H1 (cell line): Measurements from ENCODE around the gene CELF4. TPM values are rescaled to one million over a fixed set of nuclear protein-coding genes. Genes with fewer than 3 reads are reported as not detected.

Experiments used
- CTCF ChIA-PET: fragments of 300-600 bp; sonication (Branson Sonifier 250); formaldehyde crosslinking; loops from one replicate; lab custom pipeline; 2021; ENCODE audit not compliant: partially characterized antibody; lab: Charles Lee
- POLR2A ChIA-PET: fragments of 300-600 bp; sonication (Branson Sonifier 250); formaldehyde crosslinking; loops from one replicate; lab custom pipeline; 2021; ENCODE audit warnings: inconsistent platforms; ENCODE audit not compliant: partially characterized antibody; lab: Charles Lee
- DNase-seq, 2 experiments: peaks; one replicate each; pipeline versions ENCODE4 v3.0.0 to v3.0.0-alpha.2; 2010 to 2022; ENCODE audit warnings: low spot score in 2 of 2, low read depth in 1 of 2, mixed read lengths in 1 of 2
- FAIRE-seq: peaks from 2 replicates; lab custom pipeline; 2011; peaks lifted over from hg19 to GRCh38; lab: Jason Lieb, UNC
- H2AFZ ChIP-seq: 2 replicates; pipeline ENCODE4 v1.8.1; 2012; ENCODE audit warnings: low read length, inconsistent platforms
- H2AK5ac ChIP-seq: 2 replicates; pipeline ENCODE4 v1.6.1; 2013; ENCODE audit warnings: low read depth, low read length
- H2BK120ac ChIP-seq: replicated peaks from 2 replicates; pipeline ENCODE3; 2013; ENCODE audit warnings: low read depth, low read length, inconsistent platforms
- H2BK12ac ChIP-seq: 2 replicates; pipeline ENCODE4 v1.6.1; 2013; ENCODE audit warnings: low read depth, low read length
- H2BK15ac ChIP-seq: 2 replicates; pipeline ENCODE4 v1.6.1; 2013; ENCODE audit warnings: low read length
- H2BK20ac ChIP-seq: 2 replicates; pipeline ENCODE4 v1.6.1; 2013; ENCODE audit warnings: low read length
- H2BK5ac ChIP-seq: 2 replicates; pipeline ENCODE4 v1.6.1; 2013; ENCODE audit warnings: low read depth, low read length
- H3K14ac ChIP-seq: 2 replicates; pipeline ENCODE4 v1.6.1; 2013; ENCODE audit warnings: inconsistent platforms; ENCODE audit not compliant: insufficient read length
- H3K18ac ChIP-seq: 2 replicates; pipeline ENCODE4 v1.6.1; 2013; ENCODE audit warnings: low read length; ENCODE audit errors: extremely low read depth
- H3K23ac ChIP-seq: 2 replicates; pipeline ENCODE4 v1.6.1; 2013; ENCODE audit warnings: inconsistent platforms; ENCODE audit not compliant: insufficient read length
- H3K23me2 ChIP-seq: 2 replicates; pipeline ENCODE4 v1.6.1; 2013; ENCODE audit warnings: low read depth, low read length
- H3K27ac ChIP-seq: 2 replicates; pipeline ENCODE4 v1.6.1; 2011; ENCODE audit warnings: low read depth, low read length, inconsistent platforms
- H3K27me3 ChIP-seq, 4 experiments: replicated peaks in 1 of 4; 1 replicate in 1 of 4; 2 replicates in 3 of 4; pipeline versions ENCODE4 v1.6.1 to v1.8.1; 2011 to 2013; ENCODE audit warnings: low read length in 3 of 4, mild to moderate bottlenecking in 3 of 4, inconsistent platforms in 2 of 4, mixed read lengths in 2 of 4, moderate library complexity in 1 of 4; ENCODE audit not compliant: control insufficient read depth in 3 of 4, insufficient read depth in 3 of 4; ENCODE audit errors: extremely low read depth in 1 of 4
- H3K36me3 ChIP-seq, 4 experiments: 2 replicates each; pipeline versions ENCODE4 v1.6.1 to v1.8.1; 2011 to 2013; ENCODE audit warnings: mild to moderate bottlenecking in 4 of 4, low read length in 3 of 4, moderate library complexity in 2 of 4, control low read depth in 1 of 4, inconsistent platforms in 1 of 4; ENCODE audit not compliant: insufficient read depth in 4 of 4, control insufficient read depth in 2 of 4
- H3K4ac ChIP-seq: replicated peaks from 2 replicates; pipeline ENCODE3; 2013; ENCODE audit warnings: low read length, low read depth, mixed read lengths, inconsistent platforms; ENCODE audit not compliant: insufficient read length
- H3K4me1 ChIP-seq, 4 experiments: replicated peaks in 1 of 4; 1 replicate in 1 of 4; 2 replicates in 3 of 4; pipeline versions ENCODE4 v1.6.1 to v1.8.1; 2011 to 2013; ENCODE audit warnings: low read length in 3 of 4, inconsistent platforms in 2 of 4, mixed read lengths in 1 of 4; ENCODE audit not compliant: insufficient read depth in 4 of 4, control insufficient read depth in 3 of 4
- H3K4me2 ChIP-seq, 2 experiments: 2 replicates each; pipeline versions ENCODE4 v1.6.1 to v1.8.1; 2011 to 2013; ENCODE audit warnings: low read depth in 2 of 2, low read length in 2 of 2, control low read depth in 1 of 2, inconsistent platforms in 1 of 2, mild to moderate bottlenecking in 1 of 2; ENCODE audit not compliant: insufficient read depth in 1 of 2
- H3K4me3 ChIP-seq, 4 experiments: fragments of 200-600, 300-600 bp in 1 of 4; sonication (generic), shearing (Covaris generic), sonication (Bioruptor Twin) in 1 of 4; 2 replicates each; pipeline versions ENCODE4 v1.5.1 to v1.8.1; 2011 to 2016; ENCODE audit warnings: low read length in 4 of 4, low read depth in 3 of 4, control low read depth in 2 of 4, inconsistent platforms in 2 of 4, mild to moderate bottlenecking in 2 of 4, mixed read lengths in 1 of 4, moderate library complexity in 1 of 4; ENCODE audit not compliant: insufficient read depth in 2 of 4; ENCODE audit errors: extremely low read depth in 1 of 4
- H3K56ac ChIP-seq: replicated peaks from 2 replicates; pipeline ENCODE3; 2013; ENCODE audit warnings: low read depth, mild to moderate bottlenecking, mixed read lengths, low read length, inconsistent platforms; ENCODE audit not compliant: insufficient read length
- H3K79me1 ChIP-seq: 2 replicates; pipeline ENCODE4 v1.6.1; 2013; ENCODE audit warnings: low read depth, low read length, control low read depth
- H3K79me2 ChIP-seq, 2 experiments: 2 replicates each; pipeline versions ENCODE4 v1.6.1 to v1.8.1; 2012 to 2013; ENCODE audit warnings: low read length in 2 of 2, mild to moderate bottlenecking in 2 of 2, inconsistent platforms in 1 of 2; ENCODE audit not compliant: insufficient read depth in 2 of 2, control insufficient read depth in 1 of 2
- H3K9ac ChIP-seq, 4 experiments: replicated peaks in 1 of 4; 1 replicate in 1 of 4; 2 replicates in 3 of 4; pipeline versions ENCODE4 v1.6.1 to v1.8.1; 2011 to 2013; ENCODE audit warnings: low read depth in 3 of 4, low read length in 3 of 4, control low read depth in 2 of 4, mild to moderate bottlenecking in 2 of 4, moderate library complexity in 2 of 4, inconsistent platforms in 1 of 4; ENCODE audit errors: extremely low read depth in 1 of 4
- H3K9me3 ChIP-seq, 2 experiments: 2 replicates each; pipeline versions ENCODE4 v1.6.1 to v1.8.1; 2012 to 2013; ENCODE audit warnings: mild to moderate bottlenecking in 2 of 2, moderate library complexity in 2 of 2, control low read depth in 1 of 2, inconsistent platforms in 1 of 2, low read depth in 1 of 2, low read length in 1 of 2, mixed read lengths in 1 of 2; ENCODE audit not compliant: insufficient read depth in 2 of 2
- H4K20me1 ChIP-seq, 2 experiments: replicated peaks in 1 of 2; 2 replicates each; pipeline versions ENCODE3 to v1.8.1; 2011 to 2013; ENCODE audit warnings: inconsistent platforms in 2 of 2, low read length in 2 of 2, mild to moderate bottlenecking in 1 of 2; ENCODE audit not compliant: insufficient read depth in 2 of 2, control insufficient read depth in 1 of 2
- H4K5ac ChIP-seq: 2 replicates; pipeline ENCODE4 v1.6.1; 2013; ENCODE audit warnings: low read length, low read depth, mixed read lengths, inconsistent platforms; ENCODE audit not compliant: insufficient read length
- H4K8ac ChIP-seq: 2 replicates; pipeline ENCODE4 v1.8.0; 2013; ENCODE audit warnings: mild to moderate bottlenecking, moderate library complexity, low read length, inconsistent platforms; ENCODE audit not compliant: insufficient read depth; ENCODE audit errors: extremely low read depth
- H4K91ac ChIP-seq: replicated peaks from 2 replicates; pipeline ENCODE3; 2013; ENCODE audit warnings: low read length, mixed read lengths, inconsistent platforms; ENCODE audit not compliant: insufficient read length
- CBX5 ChIP-seq: fragments of 300-800, 300-1000 bp; sonication (generic); IDR thresholded peaks from 2 replicates; pipeline ENCODE4 v1.7.1; 2016; ENCODE audit warnings: antibody characterized with exemption, low read length, low read depth
- CHD1 ChIP-seq: IDR thresholded peaks from 2 replicates; pipeline ENCODE4 v1.6.1; 2012; ENCODE audit warnings: low read depth, low read length, improper control_type of control experiment
- CTCF ChIP-seq, 3 experiments: IDR thresholded peaks; 1 replicate in 2 of 3; 2 replicates in 1 of 3; pipeline versions ENCODE4 v1.5.1 to v1.6.1; 2011; ENCODE audit warnings: low read length in 3 of 3, mild to moderate bottlenecking in 3 of 3, inconsistent platforms in 2 of 3, low read depth in 1 of 3, moderate library complexity in 1 of 3; ENCODE audit not compliant: insufficient read depth in 1 of 3; ENCODE audit errors: control extremely low read depth in 1 of 3
- FOSL1 ChIP-seq: IDR thresholded peaks from 2 replicates; pipeline ENCODE4 v1.6.1; 2011; ENCODE audit warnings: mild to moderate bottlenecking, low read depth, low read length, moderate library complexity; ENCODE audit not compliant: insufficient read depth
- POU5F1 ChIP-seq: IDR thresholded peaks from 2 replicates; pipeline ENCODE4 v1.6.1; 2011; ENCODE audit warnings: low read depth, mild to moderate bottlenecking, low read length, moderate library complexity
- RFX5 ChIP-seq: IDR thresholded peaks from 2 replicates; pipeline ENCODE4 v1.6.1; 2011; ENCODE audit warnings: low read depth, low read length, improper control_type of control experiment, borderline replicate concordance
- SIRT6 ChIP-seq: IDR thresholded peaks from one replicate; pipeline ENCODE4 v1.7.1; 2012; ENCODE audit warnings: low read length, inconsistent platforms
- SRF ChIP-seq: IDR thresholded peaks from 2 replicates; pipeline ENCODE4 v1.6.1; 2011; ENCODE audit warnings: mild to moderate bottlenecking, low read depth, low read length, moderate library complexity
- TAF7 ChIP-seq: optimal IDR thresholded peaks from 2 replicates; pipeline ENCODE3; 2011; ENCODE audit warnings: low read depth, mild to moderate bottlenecking, inconsistent platforms, low read length, moderate library complexity, borderline replicate concordance
- TCF12 ChIP-seq: IDR thresholded peaks from 2 replicates; pipeline ENCODE4 v1.6.1; 2011; ENCODE audit warnings: low read depth, mild to moderate bottlenecking, low read length
- WGBS, 2 experiments: shearing (Covaris generic) in 1 of 2; methylation state at CpG; one replicate each; pipeline versions ENCODE4 v1.1.6 to v1.1.7; 2013 to 2015; ENCODE audit warnings: low lambda C conversion rate in 2 of 2, mixed read lengths in 2 of 2, inconsistent platforms in 1 of 2, low coverage in 1 of 2, missing lambda C conversion rate in 1 of 2; ENCODE audit not compliant: insufficient replicate concordance in 2 of 2, insufficient coverage in 1 of 2, insufficient read length in 1 of 2; ENCODE audit errors: extremely low coverage in 1 of 2, missing lambda C conversion rate in 1 of 2; 5-methylcytosine and 5-hydroxymethylcytosine counted together
- polyA plus RNA-seq, 7 experiments: library from polyadenylated mRNA; depleted of rRNA in 3 of 7; stranded (reverse) in 5 of 7; unstranded in 2 of 7; fragments of >200 nt in 5 of 7; fragments of 200-250 nt in 2 of 7; gene quantifications; 1 replicate in 5 of 7; 2 replicates in 1 of 7; 4 replicates in 1 of 7; pipeline versions ENCODE4 v1.2.1 to v1.2.3, GENCODE V29; 2011 to 2013; ENCODE audit warnings: missing spikeins in 2 of 7, mixed read lengths in 2 of 7
- total RNA-seq: library from RNA; stranded (reverse); fragmentation: NEBNext Ultra II Directional; extraction: Animal tissue kit (Norgen Biotek cat#: 25700); gene quantifications from 2 replicates; pipeline ENCODE4 v1.2.1, GENCODE V29; 2021

Gene CELF4
- total and polyA plus RNA-seq, 2 of the 8 experiments (the other 6 are each of a cell fraction or from before 2014, with no cell fraction given) = 1.6 to 3.4 TPM

DNA sequence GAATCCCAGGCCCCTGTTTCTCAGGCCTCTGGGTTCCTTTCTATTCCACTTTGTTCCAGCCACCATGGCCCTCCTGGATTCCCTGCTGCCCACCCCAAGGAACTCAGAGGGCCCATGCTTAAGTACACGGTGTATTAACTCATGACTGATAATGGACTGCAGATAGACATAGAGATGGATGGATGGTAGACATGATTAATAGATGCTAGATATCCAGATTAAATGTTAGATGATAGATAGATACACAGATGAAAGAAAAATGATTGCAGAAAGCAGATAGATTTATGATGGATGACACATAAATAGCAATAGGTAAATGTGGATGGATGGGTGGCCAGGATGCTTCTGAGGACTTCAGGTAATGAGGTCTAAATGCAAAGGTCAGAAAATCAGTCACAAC lies 278.0 kb downstream of the CELF4 start:
- no peak overlapping the region for H4K91ac ChIP-seq
- H4K5ac ChIP-seq = no peak overlapping the region
- H2BK5ac ChIP-seq = no peak overlapping the region
- 58% methylated on average over 1 of the region's 1 CpG; no CpG with 5 or more reads in 1 of the 2 experiments for WGBS, 2 experiments
- H3K79me2 ChIP-seq = no peaks in the 10 kb centered on the region
- H3K27ac ChIP-seq = no peak overlapping the region
- no peak overlapping the region for H3K14ac ChIP-seq
- H3K56ac ChIP-seq = no peak overlapping the region
- H3K9ac ChIP-seq = no peak overlapping the region
- H3K27me3 ChIP-seq = no peaks in the 10 kb centered on the region; a peak in 1 of 7 replicates
- H2BK20ac ChIP-seq = no peak overlapping the region
- H2AFZ ChIP-seq = no peak overlapping the region
- no peaks in the 10 kb centered on the region for H3K9me3 ChIP-seq
- DNase-seq (no peak), FAIRE-seq (no peak)
- no peak overlapping the region for H2BK15ac ChIP-seq
- H2AK5ac ChIP-seq = no peak overlapping the region
- ChIA-PET CTCF (interaction anchor here (1.5 to 2.2 kb wide), 3 partner anchors 10 to 35 kb away, joined by 3 to 15 read pairs (median 4); no protein-coding TSS in a partner anchor), POLR2A (no interaction called here)
- no peak overlapping the region for H2BK12ac ChIP-seq
- no peak overlapping the region for H3K18ac ChIP-seq
- H3K23ac ChIP-seq = no peak overlapping the region
- H3K4me3 ChIP-seq = no peak overlapping the region
- H3K4me2 ChIP-seq = no peak overlapping the region
- no peak overlapping the region for H3K4ac ChIP-seq
- H3K4me1 ChIP-seq = peaks cover 0 to 3% (median 0%) of the 10 kb centered on the region in 4 experiments; a peak in 1 of 7 replicates
- no peak overlapping the region for H2BK120ac ChIP-seq
- peaks cover 0 to 4% of the 10 kb centered on the region in 2 experiments for H4K20me1 ChIP-seq
- H3K23me2 ChIP-seq = peaks cover 5% of the 10 kb centered on the region; the same call in 1 of the 2 replicates
- H4K8ac ChIP-seq = no peak overlapping the region
- H3K79me1 ChIP-seq = no peaks in the 10 kb centered on the region
- no peaks in the 10 kb centered on the region for H3K36me3 ChIP-seq
- TF ChIP-seq CBX5 (no peak), TAF7 (no peak), POU5F1 (no peak), FOSL1 (no peak), CHD1 (no peak), RFX5 (no peak), SIRT6 (no peak), TCF12 (no peak), CTCF (IDR thresholded peaks at IDR 0.05; ENCODE audit: control extremely low read depth in 1 of 3, insufficient read depth in 1 of 3, low read depth in 1 of 3, low read length in 3 of 3) (no peak), SRF (no peak)
